CD14-positive monocyte (primary cell): ENCODE data around the gene APOL6. TPM values are rescaled to one million over a fixed set of nuclear protein-coding genes. Genes with fewer than 3 reads are reported as not detected.
A peak's percentile ranks its signal among the peaks of the same experiment; 100 is the strongest.
"Not testable (repeated sequence)": the region's sequence is repeated elsewhere in the genome, so short reads cannot be mapped to it uniquely, and the experiment has no call there.

Experiments used
- DNase-seq, 3 donors: peaks; one replicate each; pipeline ENCODE4 v3.0.0-alpha.2; 2011 to 2022
- H2AFZ ChIP-seq: 2 replicates; pipeline ENCODE4 v1.6.0; 2012; ENCODE audit warnings: mild to moderate bottlenecking, low read depth, low read length, inconsistent platforms; ENCODE audit not compliant: insufficient read depth, poor library complexity, severe bottlenecking
- H3K27ac ChIP-seq, 2 donors: 1 replicate in 1 of 2; 2 replicates in 1 of 2; pipeline ENCODE4 v1.5.1; 2012 to 2013; ENCODE audit warnings: low read length in 2 of 2, control low read depth in 1 of 2, inconsistent platforms in 1 of 2, low read depth in 1 of 2, mild to moderate bottlenecking in 1 of 2
- H3K27me3 ChIP-seq, 2 donors: one replicate each; pipeline versions ENCODE4 v1.6.0 to v1.6.1; 2011 to 2013; ENCODE audit warnings: low read length in 2 of 2; ENCODE audit not compliant: control insufficient read depth in 2 of 2, insufficient read depth in 2 of 2
- H3K36me3 ChIP-seq, 2 donors: replicated peaks in 1 of 2; 1 replicate in 1 of 2; 2 replicates in 1 of 2; pipeline versions ENCODE4 v1.5.1 to v1.6.1; 2012 to 2013; ENCODE audit warnings: low read length in 2 of 2, control low read depth in 1 of 2, inconsistent platforms in 1 of 2, mild to moderate bottlenecking in 1 of 2; ENCODE audit not compliant: insufficient read depth in 2 of 2, control insufficient read depth in 1 of 2
- H3K4me1 ChIP-seq, 2 donors: 1 replicate in 1 of 2; 2 replicates in 1 of 2; pipeline versions ENCODE4 v1.5.1 to v1.6.1; 2012 to 2013; ENCODE audit warnings: low read length in 2 of 2, control low read depth in 1 of 2, inconsistent platforms in 1 of 2, mild to moderate bottlenecking in 1 of 2, moderate library complexity in 1 of 2; ENCODE audit not compliant: insufficient read depth in 2 of 2, control insufficient read depth in 1 of 2
- H3K4me2 ChIP-seq: replicated peaks from 2 replicates; pipeline ENCODE3; 2012; ENCODE audit warnings: low read length, moderate library complexity, mild to moderate bottlenecking; ENCODE audit not compliant: poor library complexity, severe bottlenecking; ENCODE audit errors: extremely low read depth
- H3K4me3 ChIP-seq, 3 experiments: fragments of 200-600 bp in 1 of 3; sonication (generic) in 1 of 3; replicated peaks in 1 of 3; 1 replicate in 2 of 3; 2 replicates in 1 of 3; pipeline ENCODE4 v1.5.1; 2011 to 2013; ENCODE audit warnings: low read length in 3 of 3, mild to moderate bottlenecking in 3 of 3, control low read depth in 2 of 3, low read depth in 2 of 3, inconsistent platforms in 1 of 3, moderate library complexity in 1 of 3
- H3K79me2 ChIP-seq: 2 replicates; pipeline ENCODE4 v1.6.0; 2012; ENCODE audit warnings: mild to moderate bottlenecking, control low read depth, inconsistent platforms, low read length, moderate library complexity; ENCODE audit not compliant: insufficient read depth
- H3K9ac ChIP-seq: 2 replicates; pipeline ENCODE4 v1.6.0; 2017; ENCODE audit warnings: low read length, mild to moderate bottlenecking; ENCODE audit not compliant: insufficient read depth, poor library complexity, severe bottlenecking
- H3K9me3 ChIP-seq, 2 donors: replicated peaks in 1 of 2; 1 replicate in 1 of 2; 2 replicates in 1 of 2; pipeline versions ENCODE4 v1.5.1 to v1.6.1; 2012 to 2013; ENCODE audit warnings: low read length in 2 of 2, control low read depth in 1 of 2; ENCODE audit not compliant: control insufficient read depth in 1 of 2, insufficient read depth in 1 of 2
- H4K20me1 ChIP-seq: 2 replicates; pipeline ENCODE4 v1.6.0; 2012; ENCODE audit warnings: mild to moderate bottlenecking, low read length, control low read depth, moderate library complexity; ENCODE audit not compliant: insufficient read depth
- H3K27ac Mint-ChIP-seq, 7 donors: one replicate each; pipeline ENCODE4 v1.8.0; 2020; ENCODE audit warnings: mild to moderate bottlenecking in 7 of 7, mixed read lengths in 7 of 7, moderate library complexity in 6 of 7, inconsistent platforms in 2 of 7
- H3K27me3 Mint-ChIP-seq, 3 donors: one replicate each; pipeline ENCODE4 v1.8.0; 2021 to 2022; ENCODE audit warnings: low read depth in 3 of 3, mild to moderate bottlenecking in 3 of 3, mixed read lengths in 3 of 3, moderate library complexity in 3 of 3, inconsistent platforms in 1 of 3
- H3K36me3 Mint-ChIP-seq, 2 donors: one replicate each; pipeline ENCODE4 v1.8.0; 2020; ENCODE audit warnings: mixed read lengths in 2 of 2, inconsistent platforms in 1 of 2, mild to moderate bottlenecking in 1 of 2
- H3K4me1 Mint-ChIP-seq: one replicate; pipeline ENCODE4 v1.8.0; 2020; ENCODE audit warnings: mild to moderate bottlenecking, mixed read lengths
- H3K4me3 Mint-ChIP-seq, 2 donors: one replicate each; pipeline ENCODE4 v1.8.0; 2020; ENCODE audit warnings: mild to moderate bottlenecking in 2 of 2, mixed read lengths in 2 of 2, moderate library complexity in 1 of 2
- H3K9me3 Mint-ChIP-seq, 7 donors: one replicate each; pipeline ENCODE4 v1.8.0; 2020 to 2022; ENCODE audit warnings: mixed read lengths in 7 of 7, mild to moderate bottlenecking in 6 of 7, moderate library complexity in 6 of 7, inconsistent platforms in 2 of 7
- WGBS: methylation state at CpG from one replicate; pipeline ENCODE4 v1.1.5; 2013; ENCODE audit warnings: missing lambda C conversion rate; ENCODE audit not compliant: insufficient coverage; 5-methylcytosine and 5-hydroxymethylcytosine counted together
- intact Hi-C, 2 donors: fragments of 100-400 bp; cut with micrococcal nuclease; formaldehyde crosslinking; loops; one replicate each; pipeline versions ENCODE4 v1.15.0 to v1.15.1; 2023
- polyA plus RNA-seq, 3 donors: library from polyadenylated mRNA; depleted of rRNA in 1 of 3; unstranded in 2 of 3; stranded (reverse) in 1 of 3; fragments of 300-500 nt in 2 of 3; fragments of >200 nt in 1 of 3; fragmentation: Illumina TruSeq in 2 of 3; gene quantifications; 1 replicate in 2 of 3; 2 replicates in 1 of 3; pipeline ENCODE4 v1.2.3, GENCODE V29; 2012 to 2021
- TF ChIP-seq, protein P1 (sequence below): fragments of 200-600 bp; IDR thresholded peaks from one replicate; pipeline ENCODE4 v1.8.0; 2022; ENCODE audit warnings: antibody characterized with exemption, mild to moderate bottlenecking

Gene APOL6
- polyA plus RNA-seq, 3 donors, result 7.6 to 13.6 (median 9.1) TPM

- Histone ChIP-seq H3K27ac (peak overlapping the region in 1 of 2 donors; percentile 88), H4K20me1 (no peaks in the 10 kb centered on the region), H3K9me3 (peaks cover 5 to 8% of the 10 kb centered on the region in 2 donors), H3K27me3 (no peaks in the 10 kb centered on the region), H3K9ac (no peak overlapping the region), H2AFZ (peak overlapping the region; percentile 19), H3K4me1 (peaks cover 32 to 42% of the 10 kb centered on the region in 2 donors), H3K36me3 (peaks cover 22 to 54% of the 10 kb centered on the region in 2 donors), H3K79me2 (peaks cover 34% of the 10 kb centered on the region), H3K4me2 (peak overlapping the region; percentile 63), H3K4me3 (peak overlapping the region; percentile 24 to 59 (median 47))
- peaks cover 6 to 17% (median 10%) of the 10 kb centered on the region in 7 donors for H3K9me3 Mint-ChIP-seq
- intact Hi-C loops, result no loop called here
- DNase-seq, result peak in 1 of 3 donors; percentile 30
- H3K27ac Mint-ChIP-seq, result peak overlapping the region; percentile 78 to 95 (median 88)
- peaks cover 47 to 55% of the 10 kb centered on the region in 2 donors for H3K36me3 Mint-ChIP-seq
- TF ChIP-seq, protein P1, sequence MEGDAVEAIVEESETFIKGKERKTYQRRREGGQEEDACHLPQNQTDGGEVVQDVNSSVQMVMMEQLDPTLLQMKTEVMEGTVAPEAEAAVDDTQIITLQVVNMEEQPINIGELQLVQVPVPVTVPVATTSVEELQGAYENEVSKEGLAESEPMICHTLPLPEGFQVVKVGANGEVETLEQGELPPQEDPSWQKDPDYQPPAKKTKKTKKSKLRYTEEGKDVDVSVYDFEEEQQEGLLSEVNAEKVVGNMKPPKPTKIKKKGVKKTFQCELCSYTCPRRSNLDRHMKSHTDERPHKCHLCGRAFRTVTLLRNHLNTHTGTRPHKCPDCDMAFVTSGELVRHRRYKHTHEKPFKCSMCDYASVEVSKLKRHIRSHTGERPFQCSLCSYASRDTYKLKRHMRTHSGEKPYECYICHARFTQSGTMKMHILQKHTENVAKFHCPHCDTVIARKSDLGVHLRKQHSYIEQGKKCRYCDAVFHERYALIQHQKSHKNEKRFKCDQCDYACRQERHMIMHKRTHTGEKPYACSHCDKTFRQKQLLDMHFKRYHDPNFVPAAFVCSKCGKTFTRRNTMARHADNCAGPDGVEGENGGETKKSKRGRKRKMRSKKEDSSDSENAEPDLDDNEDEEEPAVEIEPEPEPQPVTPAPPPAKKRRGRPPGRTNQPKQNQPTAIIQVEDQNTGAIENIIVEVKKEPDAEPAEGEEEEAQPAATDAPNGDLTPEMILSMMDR, result no peak
- H3K4me3 Mint-ChIP-seq, result peak overlapping the region; percentile 69 to 78
- WGBS, result no CpG with 5 or more reads among the region's 3 CpGs
- peaks cover 46% of the 10 kb centered on the region for H3K4me1 Mint-ChIP-seq
- H3K27me3 Mint-ChIP-seq, result no peaks in the 10 kb centered on the region
These were observed 15.1 kb downstream of the APOL6 start for GRCh38 chr22:35663371-35663770.

- Histone ChIP-seq H3K4me2 (no peak overlapping the region), H3K27ac (no peak overlapping the region), H3K9ac (no peak overlapping the region), H4K20me1 (no peaks in the 10 kb centered on the region), H3K36me3 (peaks cover 8 to 37% of the 10 kb centered on the region in 2 donors), H3K9me3 (peaks cover 5 to 8% of the 10 kb centered on the region in 2 donors), H3K27me3 (no peaks in the 10 kb centered on the region), H3K4me1 (peaks cover 31 to 34% of the 10 kb centered on the region in 2 donors), H3K79me2 (peaks cover 26% of the 10 kb centered on the region), H3K4me3 (no peak overlapping the region), H2AFZ (no peak overlapping the region)
- Mint-ChIP-seq H3K27ac (no peak overlapping the region), H3K4me3 (no peak overlapping the region), H3K27me3 (no peaks in the 10 kb centered on the region), H3K9me3 (peaks cover 3 to 13% (median 9%) of the 10 kb centered on the region in 7 donors), H3K36me3 (peaks cover 32 to 39% of the 10 kb centered on the region in 2 donors), H3K4me1 (peaks cover 38% of the 10 kb centered on the region)
- intact Hi-C loops, result no loop called here
- 100% methylated on average over 4 of the region's 5 CpGs for WGBS
- TF ChIP-seq, protein P1, result no peak
- no peak for DNase-seq
These were observed 16.8 kb downstream of the APOL6 start for GRCh38 chr22:35664955-35665587.

- H3K27me3 Mint-ChIP-seq, H4K20me1 ChIP-seq, H3K9ac ChIP-seq, H3K27me3 ChIP-seq, H3K4me3 Mint-ChIP-seq, intact Hi-C loops, H3K9me3 ChIP-seq, H2AFZ ChIP-seq, H3K27ac ChIP-seq, H3K27ac Mint-ChIP-seq, DNase-seq, H3K4me2 ChIP-seq, H3K4me3 ChIP-seq: not testable (repeated sequence)
- Histone ChIP-seq H3K36me3 (peaks cover 6 to 27% of the 10 kb centered on the region in 2 donors), H3K4me1 (peaks cover 15 to 17% of the 10 kb centered on the region in 2 donors), H3K79me2 (peaks cover 13% of the 10 kb centered on the region)
- peaks cover 3 to 13% (median 10%) of the 10 kb centered on the region in 7 donors for H3K9me3 Mint-ChIP-seq
- 100% methylated on average over 1 of the region's 1 CpG for WGBS
- H3K36me3 Mint-ChIP-seq, result peaks cover 24 to 35% of the 10 kb centered on the region in 2 donors
- H3K4me1 Mint-ChIP-seq, result peaks cover 22% of the 10 kb centered on the region
These were observed 18.5 kb downstream of the APOL6 start for GRCh38 chr22:35666699-35667098.
